ENCODE results near the gene HVCN1.

DNA sequence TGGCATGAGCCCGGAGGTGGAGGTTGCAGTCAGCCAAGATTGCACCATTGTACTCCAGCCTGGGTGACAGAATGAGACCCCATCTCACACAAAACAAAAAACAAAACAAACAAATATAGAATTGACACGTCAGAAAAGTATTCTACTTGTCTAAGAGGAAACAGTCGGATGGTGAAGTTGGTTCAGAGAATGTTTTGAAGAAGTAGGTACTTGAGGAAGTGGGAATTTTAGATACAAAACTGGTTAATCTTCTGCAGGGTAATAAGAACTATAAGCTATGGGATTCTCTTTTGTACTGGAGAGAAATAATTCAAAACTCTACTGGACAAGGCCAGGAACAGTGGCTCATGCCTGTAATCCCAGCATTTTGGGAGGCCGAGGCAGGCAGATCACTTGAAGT lies 89.6 kb downstream of the HVCN1 start:
- TF ChIP-seq, protein P1, sequence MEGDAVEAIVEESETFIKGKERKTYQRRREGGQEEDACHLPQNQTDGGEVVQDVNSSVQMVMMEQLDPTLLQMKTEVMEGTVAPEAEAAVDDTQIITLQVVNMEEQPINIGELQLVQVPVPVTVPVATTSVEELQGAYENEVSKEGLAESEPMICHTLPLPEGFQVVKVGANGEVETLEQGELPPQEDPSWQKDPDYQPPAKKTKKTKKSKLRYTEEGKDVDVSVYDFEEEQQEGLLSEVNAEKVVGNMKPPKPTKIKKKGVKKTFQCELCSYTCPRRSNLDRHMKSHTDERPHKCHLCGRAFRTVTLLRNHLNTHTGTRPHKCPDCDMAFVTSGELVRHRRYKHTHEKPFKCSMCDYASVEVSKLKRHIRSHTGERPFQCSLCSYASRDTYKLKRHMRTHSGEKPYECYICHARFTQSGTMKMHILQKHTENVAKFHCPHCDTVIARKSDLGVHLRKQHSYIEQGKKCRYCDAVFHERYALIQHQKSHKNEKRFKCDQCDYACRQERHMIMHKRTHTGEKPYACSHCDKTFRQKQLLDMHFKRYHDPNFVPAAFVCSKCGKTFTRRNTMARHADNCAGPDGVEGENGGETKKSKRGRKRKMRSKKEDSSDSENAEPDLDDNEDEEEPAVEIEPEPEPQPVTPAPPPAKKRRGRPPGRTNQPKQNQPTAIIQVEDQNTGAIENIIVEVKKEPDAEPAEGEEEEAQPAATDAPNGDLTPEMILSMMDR (IDR thresholded peaks at IDR 0.05) = no peak
- no peak for TF ChIP-seq POLR2AphosphoS5 (IDR thresholded peaks at IDR 0.05)
